GM19238 (cell line): Measurements from ENCODE around the gene SLC25A22.

ENCODE experiments used
- DNase-seq: peaks from one replicate; pipeline ENCODE4 v3.0.0; 2011; ENCODE audit warnings: low spot score; ENCODE audit not compliant: insufficient read length

Gene SLC25A22

DNA sequence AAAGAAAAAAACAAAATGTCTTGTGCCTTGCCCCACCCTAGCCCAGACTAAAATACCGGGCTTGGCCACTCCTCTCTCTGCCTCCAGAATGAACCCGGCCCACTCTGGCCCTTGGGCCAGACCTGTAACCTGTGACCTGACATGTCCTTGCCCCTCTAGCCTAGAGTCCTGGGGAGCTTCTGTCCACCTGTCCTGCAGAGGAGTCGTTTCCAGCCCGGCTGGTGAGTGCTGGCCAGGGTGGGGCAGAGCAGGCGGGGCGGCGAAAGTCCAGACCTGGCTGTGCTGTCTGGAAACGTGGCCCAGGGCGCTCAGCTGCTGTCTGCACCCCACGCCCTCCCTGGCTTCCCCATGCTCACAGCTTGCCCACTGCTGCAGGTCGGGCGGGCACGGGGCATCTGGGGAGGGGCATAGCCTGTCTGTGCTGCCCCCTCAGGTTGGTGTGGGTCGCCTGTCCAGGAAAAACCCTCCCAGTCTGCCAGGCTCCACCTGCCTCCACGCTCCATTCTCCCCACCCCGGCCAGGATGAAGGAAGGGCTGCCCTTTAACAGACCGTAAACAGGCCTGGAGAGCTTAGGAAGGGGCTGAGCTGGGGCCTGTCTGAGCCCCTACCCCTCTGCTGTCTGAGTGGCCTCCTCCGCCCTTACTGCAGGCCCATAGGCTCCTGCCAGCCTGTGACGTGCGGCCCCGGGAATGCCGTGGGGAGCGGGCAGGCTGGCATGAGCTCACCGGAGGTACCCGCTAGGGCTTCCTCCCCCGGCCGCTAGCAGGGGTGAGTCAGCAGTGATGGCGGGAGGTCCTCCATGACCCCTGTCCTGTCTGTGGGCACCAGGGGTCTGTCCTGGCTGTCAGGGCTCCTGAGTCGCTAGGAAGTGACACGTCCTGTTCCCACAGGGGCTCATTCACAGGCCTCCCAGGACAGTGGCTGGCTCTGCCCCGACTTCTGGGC lies 36.6 kb upstream of the SLC25A22 start:
- DNase-seq = no peak

DNA sequence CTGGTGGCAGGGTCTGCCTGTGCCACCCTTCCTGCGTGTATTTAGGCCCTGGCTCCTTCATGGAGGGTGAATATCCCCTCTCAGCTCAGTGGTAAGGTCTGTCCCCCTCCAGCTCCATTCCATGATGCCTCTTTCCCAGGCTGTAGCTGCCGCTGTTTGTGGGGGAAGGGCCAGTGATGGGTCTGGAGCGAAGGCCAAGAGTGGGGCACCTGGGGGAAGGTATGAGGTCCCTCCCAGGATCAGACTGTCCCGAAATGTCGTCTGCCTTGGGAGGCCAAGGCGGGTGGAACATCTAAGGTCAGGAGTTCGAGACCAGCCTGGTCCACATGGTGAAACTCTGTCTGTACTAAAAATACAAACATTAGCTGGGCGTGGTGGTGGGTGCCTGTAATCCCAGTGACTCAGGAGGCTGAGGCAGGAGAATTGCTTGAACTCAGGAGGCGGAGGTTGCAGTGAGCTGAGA lies 35.8 kb upstream of the SLC25A22 start:
- no peak for DNase-seq

DNA sequence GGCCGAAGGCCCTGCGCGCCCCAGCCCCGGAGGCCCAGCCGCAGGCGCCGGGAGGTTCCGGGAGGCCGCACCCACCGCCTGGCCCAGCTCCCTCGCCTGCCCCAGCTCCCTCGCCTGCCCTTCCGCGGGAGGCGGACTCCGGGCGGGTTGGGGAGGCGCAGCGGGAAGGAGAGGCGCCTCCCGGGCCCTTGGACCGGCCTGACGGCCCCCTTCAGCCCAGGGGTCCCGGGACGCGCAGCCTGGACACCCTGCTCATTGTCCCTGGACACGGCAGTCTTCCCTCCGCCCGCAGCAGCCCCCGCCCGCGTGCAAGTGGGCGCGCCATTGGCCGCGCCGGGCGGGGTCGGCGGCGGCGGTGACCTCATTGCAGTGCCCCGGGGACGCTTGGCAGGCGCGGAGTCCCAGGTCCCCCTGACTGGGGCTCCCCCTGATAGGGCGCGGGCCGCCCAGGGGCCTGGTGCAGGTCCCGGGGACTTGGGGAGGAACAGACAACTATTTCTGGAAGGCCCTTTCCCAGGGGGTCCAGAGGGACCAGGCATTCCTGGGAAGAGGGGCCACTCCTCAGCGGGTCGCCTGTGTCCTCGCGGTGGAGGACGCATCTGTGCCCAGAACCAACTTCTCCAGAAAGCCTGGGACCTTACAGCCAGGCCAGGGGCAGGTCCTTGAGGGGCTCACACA lies 35.2 kb upstream of the SLC25A22 start:
- DNase-seq = no peak

DNA sequence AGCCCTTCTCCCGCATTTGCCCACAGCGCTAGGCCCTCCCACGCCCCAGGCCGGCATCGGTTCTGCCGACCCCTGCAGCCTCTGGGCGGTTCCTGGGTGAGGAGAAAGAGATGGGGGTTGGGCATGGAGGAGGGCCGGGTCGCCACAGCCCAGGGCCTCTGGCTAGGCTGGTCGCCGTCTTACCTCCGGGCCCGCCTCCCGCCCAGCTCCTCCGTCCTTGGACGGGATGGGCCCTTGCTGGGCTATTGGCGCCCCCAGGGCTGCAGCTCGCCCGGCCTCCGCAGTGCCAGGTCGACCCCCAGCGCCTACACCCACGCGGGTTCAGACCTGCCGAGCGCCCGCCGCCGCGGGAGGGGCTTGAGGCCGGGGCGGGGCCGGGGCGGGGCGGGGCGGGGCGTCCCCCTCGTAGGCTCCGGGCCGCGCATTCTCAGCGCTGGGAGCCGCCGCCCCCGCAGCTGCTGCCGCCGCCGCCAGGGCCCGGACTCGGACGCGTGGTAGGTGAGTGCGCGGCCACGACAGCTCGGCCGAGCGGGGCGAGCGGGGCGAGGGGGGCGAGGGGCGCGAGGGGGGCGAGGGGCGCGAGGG lies 34.5 kb upstream of the SLC25A22 start, which contains the start of gene CD151:
Gene CD151, plus strand, starts transcription at position 424 of the 585 bp plus-strand sequence. CDS start 3,118 bp downstream, outside the sequence.
- peak; percentile 75 for DNase-seq

DNA sequence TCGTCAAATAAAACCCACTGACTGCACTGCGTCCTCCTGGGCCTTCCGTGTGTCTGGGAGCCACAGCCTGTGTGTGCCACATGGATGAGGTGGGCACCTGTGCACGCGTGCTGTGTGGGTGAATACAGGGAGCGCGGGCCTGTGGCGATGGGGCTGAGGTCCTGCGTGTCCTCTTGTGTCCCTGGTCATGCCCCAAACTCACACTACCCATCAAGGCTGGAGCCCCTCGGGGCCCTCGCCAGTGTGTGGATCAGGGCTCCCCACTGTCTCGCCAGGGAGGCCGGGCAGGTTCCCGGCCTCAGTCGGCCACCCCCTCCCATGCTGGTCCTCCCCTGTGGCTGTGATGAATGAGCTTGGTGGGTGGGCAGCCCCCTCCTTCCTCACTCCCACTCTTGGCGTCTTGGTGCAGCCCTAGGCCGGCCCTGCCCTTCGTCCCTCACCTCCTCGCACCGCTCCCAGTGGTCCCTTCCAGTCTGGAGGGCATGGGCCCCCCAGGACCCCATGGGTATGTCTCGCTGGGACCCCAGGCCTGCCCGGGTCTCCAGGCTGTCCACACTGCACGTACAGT lies 34.0 kb upstream of the SLC25A22 start:
- no peak for DNase-seq

DNA sequence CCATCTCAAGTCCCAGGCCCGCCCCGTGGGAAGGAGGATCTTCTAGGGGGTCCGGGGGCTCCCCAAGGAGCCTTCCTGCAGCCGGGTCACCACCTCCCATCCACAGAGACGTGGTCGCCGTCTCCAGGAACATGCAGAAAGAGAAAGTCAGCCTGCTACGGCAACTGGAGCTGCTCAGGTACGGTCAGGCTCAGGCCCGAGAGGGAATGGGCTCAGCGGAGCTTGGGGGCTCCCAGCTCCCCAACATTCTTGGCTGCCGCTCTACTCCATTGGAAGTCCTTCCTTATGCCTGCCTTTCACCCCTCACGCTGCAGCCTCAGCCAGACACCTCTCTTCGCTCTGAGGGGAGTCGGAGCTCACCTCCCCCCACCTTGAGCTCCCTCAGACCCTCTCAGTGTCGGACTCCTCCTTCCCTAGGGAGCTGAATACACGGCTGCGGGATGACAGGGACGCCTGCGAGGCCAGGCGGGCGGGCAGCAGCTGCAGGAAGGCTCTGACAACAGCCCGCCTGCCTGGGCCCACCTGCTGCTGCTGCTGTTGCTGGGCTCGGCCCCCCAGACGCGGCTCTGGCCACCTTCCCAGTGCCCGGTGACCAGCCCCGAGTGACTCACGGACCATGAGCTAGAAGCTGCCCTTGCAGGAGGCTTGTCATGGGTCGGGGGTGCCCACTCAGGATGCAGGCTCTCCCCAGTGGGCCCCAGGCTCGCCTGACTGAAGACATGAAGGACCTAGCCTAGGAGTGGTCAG lies 33.2 kb upstream of the SLC25A22 start:
- DNase-seq = no peak

DNA sequence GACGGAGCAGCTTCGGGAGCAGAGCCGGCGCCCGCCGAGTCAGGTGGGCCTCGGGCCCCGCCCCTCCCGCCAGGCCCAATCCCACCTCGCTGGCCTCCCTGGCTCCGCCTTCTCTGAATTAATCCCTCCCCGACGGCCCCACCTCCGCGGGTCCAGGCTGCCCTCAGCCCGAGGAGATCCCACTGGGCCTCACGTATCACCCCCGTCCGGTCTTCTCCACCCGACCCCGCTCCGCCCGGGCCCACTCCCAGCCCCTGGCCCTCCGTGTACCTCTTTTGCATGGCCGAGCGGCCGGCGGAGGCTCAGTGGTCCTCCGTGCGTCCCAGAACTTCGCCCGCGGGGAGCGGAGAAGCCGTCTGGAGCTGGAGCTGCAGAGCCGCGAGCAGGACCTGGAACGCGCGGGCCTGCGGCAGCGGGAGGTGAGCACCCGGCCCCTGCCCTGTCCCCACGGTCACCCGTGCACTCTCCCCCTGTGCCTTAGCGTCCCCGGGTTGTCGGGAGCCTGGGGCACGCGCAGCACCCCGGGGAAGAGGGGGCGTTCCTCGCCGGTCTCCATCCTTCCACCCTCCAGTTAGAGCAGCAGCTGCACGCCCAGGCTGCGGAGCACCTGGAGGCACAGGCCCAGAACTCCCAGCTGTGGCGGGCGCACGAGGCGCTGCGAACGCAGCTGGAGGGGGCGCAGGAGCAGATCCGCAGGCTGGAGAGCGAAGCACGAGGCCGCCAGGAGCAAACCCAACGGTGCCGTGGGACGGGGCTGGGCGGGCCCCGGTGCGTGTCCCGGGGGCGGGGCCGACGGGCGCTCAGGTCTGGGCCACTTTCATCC lies 32.4 kb upstream of the SLC25A22 start:
- DNase-seq = peak; percentile 84

DNA sequence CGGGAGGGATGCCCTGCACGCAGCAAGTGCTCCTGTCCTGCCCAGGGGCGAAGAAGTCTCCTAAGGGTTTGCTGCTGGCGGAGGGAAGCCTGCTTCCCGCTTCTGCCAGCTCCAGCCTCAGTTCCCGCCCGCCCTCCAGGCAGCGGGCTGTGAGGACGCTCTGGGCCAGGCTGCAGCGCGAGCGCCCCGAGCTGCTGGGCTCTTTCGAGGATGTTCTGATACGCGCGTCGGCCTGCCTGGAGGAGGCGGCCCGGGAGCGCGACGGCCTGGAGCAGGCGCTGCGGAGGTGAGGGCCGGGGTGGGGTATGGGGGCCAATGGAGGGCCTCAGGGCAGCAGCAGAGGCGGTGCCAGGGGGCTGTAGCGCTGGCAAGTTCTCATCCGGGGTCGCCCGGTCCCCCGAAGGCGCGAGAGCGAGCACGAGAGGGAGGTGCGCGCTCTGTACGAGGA lies 31.8 kb upstream of the SLC25A22 start:
- no peak for DNase-seq

DNA sequence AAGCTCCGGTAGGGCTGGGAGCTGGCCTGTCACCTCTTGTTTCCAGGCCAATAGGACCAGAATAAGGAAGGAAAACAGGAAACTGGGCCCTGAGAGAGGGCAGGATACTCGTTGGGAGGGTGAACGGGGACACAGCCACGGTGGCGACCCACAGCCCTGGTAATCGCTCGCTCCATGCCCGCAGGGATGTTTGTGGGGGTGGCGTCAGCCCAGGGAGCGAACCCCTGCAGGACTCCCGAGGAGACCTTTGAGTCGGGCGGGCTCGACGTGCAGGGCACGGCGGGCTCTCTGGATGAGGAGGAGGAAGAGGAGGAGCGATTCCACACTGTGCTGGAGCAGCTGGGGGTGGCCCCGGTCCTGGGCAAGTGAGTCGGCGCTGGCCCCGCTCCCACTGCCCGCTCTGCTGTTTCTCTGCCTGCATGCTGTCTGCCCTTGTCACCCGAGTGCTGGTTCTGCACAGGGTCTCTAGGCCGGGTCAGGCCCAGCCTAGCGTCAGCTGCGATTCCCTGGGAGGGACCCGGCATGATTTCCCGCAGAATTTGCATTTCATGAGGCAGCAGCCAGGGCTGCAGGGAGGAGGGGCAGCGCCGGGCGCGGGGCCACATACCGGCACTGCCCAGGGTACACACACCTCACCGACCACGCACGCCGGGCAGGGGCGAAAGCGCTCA lies 31.2 kb upstream of the SLC25A22 start:
- no peak for DNase-seq

DNA sequence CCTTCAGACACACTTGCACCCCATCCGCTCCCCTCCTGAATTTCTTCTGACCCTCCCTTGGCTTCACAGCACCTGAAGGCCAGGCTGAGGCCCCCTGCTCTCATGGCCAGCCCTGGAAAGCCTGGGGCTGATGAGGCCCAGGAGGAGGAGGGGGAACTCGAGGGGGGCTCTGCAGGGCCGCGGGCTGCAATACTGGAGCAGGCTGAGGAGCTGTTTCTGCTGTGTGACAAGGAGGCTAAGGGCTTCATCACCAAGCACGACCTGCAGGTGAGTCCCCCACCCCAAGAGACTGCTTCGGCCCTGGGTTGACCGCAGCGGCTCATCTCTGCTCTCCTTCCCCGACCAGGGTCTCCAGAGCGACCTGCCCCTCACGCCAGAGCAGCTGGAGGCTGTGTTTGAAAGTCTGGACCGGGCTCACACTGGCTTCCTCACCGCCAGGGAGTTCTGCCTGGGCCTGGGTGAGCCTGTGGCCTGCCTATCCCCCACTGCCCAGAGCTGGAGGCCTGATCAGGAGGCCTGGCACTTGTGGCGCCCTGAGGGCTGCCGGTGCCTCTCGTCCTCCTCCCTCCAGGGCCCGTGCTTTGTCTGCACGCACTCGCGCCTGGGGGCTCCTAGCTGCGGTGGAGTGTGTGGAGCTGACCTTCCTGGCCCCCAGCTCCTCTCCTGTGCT lies 30.6 kb upstream of the SLC25A22 start:
- DNase-seq = no peak

DNA sequence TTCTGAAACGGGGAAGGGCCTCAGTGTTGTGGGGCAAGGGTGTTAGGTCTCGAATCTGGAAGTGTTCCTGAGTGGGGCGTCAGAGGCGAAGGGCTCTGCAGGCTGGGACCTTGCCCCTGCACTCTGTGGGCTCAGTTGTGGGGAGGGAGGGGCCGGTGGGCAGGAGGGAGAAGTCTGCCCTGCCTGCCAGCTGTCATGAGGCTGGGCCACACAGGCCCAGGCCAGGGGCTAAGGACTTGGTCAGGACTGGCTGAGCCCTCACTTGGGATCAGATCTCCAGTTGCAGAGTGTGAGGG lies 29.8 kb upstream of the SLC25A22 start, which contains the start of gene CRACR2B:
Gene CRACR2B, plus strand, starts transcription at position 23 of the 296 bp plus-strand sequence. CDS start 689 bp downstream, outside the sequence.
- DNase-seq = no peak

DNA sequence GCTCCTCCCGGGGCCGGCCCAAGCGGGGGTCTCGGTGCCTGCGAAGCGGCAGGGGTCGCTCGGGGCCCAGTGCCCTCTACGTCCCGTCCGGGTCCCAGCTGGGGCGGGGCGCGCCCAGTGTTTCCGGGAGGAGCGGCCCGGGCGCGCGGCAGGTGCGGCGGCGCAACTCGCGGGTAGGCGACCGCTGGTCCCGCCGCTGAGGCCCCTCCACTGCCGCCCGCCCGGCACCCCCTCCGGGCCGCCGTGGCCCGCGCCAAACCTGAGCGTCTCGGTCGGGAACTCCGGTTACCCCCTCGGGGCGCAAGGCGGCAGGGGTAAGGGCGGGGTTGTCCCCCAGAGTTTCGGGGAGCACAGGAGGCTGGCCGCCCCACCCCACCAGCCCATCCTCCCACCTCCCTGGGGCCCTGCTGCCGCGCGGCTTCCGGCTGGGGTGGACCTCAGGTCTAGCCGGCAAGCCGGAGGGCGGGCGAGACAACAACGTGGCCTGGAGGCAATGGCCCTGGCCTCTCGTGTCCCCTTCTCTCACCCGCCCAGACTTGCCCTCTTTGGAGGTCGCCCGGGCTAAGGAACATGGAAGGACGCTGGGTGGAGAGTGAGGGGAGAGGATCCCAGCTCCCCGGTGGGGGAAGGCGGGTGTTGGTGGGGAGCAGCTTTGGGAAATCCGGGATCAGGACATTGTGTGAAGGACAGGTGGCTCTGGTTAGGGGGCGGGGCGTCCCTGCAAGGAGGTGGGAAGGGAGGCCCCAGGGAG lies 29.2 kb upstream of the SLC25A22 start:
- DNase-seq = peak; percentile 70

DNA sequence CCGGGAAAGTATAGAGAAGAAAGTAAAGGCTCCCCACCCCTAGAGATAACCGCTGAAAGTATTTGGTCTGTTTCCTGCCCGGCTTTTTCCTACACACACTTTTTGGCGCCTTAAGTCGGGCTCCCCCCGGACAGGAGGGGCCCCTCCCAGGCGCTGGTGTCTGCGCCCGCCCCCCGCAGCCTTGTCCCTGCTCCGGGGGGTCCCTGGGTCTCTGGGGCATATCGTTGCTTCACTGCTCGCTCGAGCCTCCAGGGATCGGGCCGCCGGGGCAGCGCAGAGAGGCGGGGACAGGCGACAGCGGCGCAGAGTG lies 28.7 kb upstream of the SLC25A22 start:
- DNase-seq = no peak

DNA sequence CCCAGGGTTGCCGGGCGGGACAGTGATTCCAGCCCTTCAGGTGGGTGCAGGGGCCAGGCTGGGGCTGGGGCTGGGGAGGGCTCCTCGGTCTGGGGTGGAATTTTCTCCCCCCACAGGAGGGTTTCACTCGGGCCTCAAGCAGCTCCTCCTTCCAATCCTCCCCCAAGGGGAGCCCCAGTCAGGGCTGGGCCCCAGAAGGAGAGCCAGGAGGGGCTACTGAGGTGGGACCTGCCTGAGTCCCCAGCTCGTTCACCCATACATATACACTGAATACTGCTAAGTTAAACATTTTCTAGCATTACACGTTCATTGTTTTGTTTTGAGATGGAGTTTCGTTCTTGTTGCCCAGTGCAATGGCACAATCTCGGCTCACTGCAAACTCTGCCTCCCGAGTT lies 28.1 kb upstream of the SLC25A22 start:
- no peak for DNase-seq

DNA sequence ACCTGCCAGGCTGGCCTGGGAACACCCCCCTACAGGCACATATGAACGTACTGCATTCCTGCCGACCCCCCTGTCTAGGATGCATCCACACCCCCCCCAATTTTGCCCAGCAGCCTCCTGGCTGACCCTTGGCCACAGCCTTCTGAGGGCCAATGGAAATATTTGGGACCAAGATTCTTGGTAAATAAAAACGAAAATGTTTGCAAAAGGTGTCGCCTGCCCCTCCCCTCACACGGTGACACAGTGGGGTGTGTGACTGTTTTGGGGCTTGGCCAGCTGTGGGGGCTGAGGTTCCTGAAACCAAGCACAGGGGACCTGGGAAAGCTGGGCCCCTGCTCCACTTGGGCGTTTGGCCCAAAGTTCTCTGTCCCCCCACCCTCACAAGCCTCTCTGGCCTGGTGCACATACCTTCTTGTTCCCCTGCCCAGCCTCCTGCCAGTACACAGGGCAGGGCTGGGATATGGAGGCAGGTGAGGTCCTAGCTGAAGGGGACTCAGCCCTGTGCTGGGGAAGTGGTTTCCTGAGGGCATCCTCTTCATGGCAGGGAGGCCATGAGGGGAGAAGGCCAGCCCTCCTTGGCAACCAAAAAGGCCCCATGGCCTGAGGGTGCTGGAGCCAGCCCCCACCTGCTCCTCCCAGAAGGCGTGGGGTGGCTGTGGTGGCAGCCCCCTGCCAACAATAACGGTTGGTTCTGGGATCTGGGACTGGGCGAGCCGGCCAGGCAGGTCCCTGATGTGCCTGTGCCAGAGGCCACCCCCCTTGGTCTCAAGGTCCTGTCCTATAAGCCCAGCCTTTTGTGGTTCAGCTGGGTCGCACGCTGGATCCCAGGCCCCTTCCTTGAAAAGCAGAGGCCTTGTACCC lies 27.5 kb upstream of the SLC25A22 start:
- no peak for DNase-seq

DNA sequence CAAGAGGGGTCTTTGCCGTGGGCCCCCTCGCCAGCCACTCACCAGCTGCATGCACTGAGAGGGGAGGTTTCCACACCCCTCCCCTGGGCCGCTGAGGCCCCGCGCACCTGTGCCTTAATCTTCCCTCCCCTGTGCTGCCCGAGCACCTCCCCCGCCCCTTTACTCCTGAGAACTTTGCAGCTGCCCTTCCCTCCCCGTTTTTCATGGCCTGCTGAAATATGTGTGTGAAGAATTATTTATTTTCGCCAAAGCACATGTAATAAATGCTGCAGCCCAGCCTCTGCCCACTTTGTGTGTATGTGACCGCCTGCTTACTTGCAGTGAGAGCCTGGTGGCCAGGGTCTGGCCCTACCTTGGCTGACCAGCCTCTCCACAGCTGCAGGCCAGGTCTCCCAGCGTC lies 26.9 kb upstream of the SLC25A22 start:
- DNase-seq = no peak

DNA sequence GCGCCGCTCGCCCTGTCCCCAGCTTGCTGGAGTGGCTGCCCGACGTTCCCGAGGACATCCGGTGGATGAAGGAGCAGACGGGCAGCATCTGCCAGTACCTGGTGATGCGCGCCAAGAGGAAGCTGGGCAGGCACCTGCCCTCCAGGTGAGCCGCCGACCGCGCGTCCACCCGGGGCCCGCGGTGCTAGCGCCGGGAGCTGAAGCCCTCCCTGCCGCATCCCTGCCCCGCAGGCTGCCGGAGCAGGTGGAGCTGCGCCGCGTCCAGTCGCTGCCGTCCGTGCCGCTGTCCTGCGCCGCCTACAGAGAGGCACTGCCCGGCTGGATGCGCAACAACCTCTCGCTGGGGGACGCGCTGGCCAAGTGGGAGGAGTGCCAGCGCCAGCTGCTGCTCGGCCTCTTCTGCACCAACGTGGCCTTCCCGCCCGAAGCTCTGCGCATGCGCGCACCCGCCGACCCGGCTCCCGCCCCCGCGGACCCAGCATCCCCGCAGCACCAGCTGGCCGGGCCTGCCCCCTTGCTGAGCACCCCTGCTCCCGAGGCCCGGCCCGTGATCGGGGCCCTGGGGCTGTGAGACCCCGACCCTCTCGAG lies 26.3 kb upstream of the SLC25A22 start:
- no peak for DNase-seq
